IPS-20b (cell line): Measurements from ENCODE around the gene COL15A1.

Experiments used
- H3K27ac ChIP-seq: one replicate; pipeline ENCODE4 v1.5.1; 2013; ENCODE audit warnings: low read length
- H3K27me3 ChIP-seq: 2 replicates; pipeline ENCODE4 v1.6.1; 2013; ENCODE audit warnings: mild to moderate bottlenecking, low read length, inconsistent platforms; ENCODE audit not compliant: insufficient read depth
- H3K36me3 ChIP-seq: 2 replicates; pipeline ENCODE4 v1.6.1; 2013; ENCODE audit warnings: low read depth, mild to moderate bottlenecking, inconsistent platforms, low read length, moderate library complexity; ENCODE audit not compliant: insufficient read depth
- H3K4me1 ChIP-seq: 2 replicates; pipeline ENCODE4 v1.6.1; 2013; ENCODE audit warnings: mild to moderate bottlenecking, control low read depth, inconsistent platforms, low read length, moderate library complexity; ENCODE audit not compliant: insufficient read depth
- H3K4me3 ChIP-seq: 2 replicates; pipeline ENCODE4 v1.5.1; 2013; ENCODE audit warnings: mild to moderate bottlenecking, low read length, inconsistent platforms
- H3K9ac ChIP-seq: 2 replicates; pipeline ENCODE4 v1.6.1; 2013; ENCODE audit warnings: low read depth, mild to moderate bottlenecking, inconsistent platforms, low read length, moderate library complexity
- H3K9me3 ChIP-seq: 2 replicates; pipeline ENCODE4 v1.6.1; 2013; ENCODE audit warnings: mild to moderate bottlenecking, low read depth, low read length, inconsistent platforms; ENCODE audit not compliant: insufficient read depth

COL15A1 gene

DNA sequence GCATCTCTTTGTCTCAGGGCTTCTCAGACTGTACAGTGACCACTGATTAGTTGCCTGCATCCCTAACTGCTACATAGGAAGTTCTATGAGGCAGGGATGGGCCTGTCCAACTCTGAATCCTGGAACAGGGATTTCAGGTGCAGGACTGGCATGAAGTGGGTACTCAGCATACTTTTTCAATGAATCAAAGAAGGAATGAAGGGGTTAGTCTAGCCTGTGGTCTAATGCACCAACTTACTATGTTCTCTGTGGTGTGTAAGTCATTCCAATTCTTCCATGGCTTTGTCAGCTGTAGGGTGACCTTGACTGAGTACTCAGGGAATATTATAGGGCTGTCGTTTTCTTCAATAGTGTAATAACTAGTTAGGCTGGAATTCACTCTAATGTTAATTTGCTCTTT, 8.3 kb downstream of the COL15A1 start:
- no peaks in the 10 kb centered on the region for H3K4me1 ChIP-seq
- H3K9ac ChIP-seq: no peak overlapping the region
- H3K27ac ChIP-seq: no peak overlapping the region
- H3K4me3 ChIP-seq: no peak overlapping the region
- peaks cover 1% of the 10 kb centered on the region; the same call in 1 of the 2 replicates for H3K27me3 ChIP-seq
- H3K36me3 ChIP-seq: no peaks in the 10 kb centered on the region
- peaks cover 1% of the 10 kb centered on the region; the same call in 1 of the 2 replicates for H3K9me3 ChIP-seq

DNA sequence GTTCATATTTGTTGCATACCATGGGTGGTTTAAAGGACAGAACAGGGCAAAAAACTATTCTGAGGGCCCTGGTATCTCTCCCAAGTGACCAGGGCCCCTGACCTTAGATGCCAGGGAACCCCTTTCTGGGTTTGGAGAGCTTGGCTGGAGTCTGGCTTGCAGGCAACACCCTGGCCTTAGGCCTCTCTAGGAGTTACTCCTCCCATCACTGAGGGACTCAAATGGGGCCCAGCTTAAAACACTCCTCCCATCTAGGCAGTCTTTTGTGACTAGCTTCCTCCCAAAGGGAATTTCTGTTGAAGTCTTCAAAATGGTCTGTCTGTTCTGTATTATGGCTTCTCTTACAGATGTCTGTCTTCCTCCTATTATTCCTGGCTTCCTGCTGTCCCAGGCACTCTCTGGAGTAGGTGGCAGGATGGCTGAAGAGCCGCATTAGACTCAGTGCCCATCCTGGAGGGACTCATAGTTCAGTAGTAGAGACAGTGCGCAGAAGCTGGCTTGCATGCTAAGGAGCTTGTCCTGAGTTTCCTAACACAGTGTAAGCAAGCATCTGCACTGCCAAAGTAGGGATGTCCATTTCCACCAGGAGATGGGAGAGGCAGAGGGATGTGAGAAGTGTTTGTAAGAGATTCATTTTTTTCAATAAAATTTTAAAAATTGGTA, 10.0 kb downstream of the COL15A1 start:
- Histone ChIP-seq H3K4me3 (no peak overlapping the region), H3K27me3 (no peaks in the 10 kb centered on the region), H3K4me1 (no peaks in the 10 kb centered on the region), H3K27ac (no peak overlapping the region), H3K9ac (no peak overlapping the region), H3K9me3 (peaks cover 4% of the 10 kb centered on the region; the same call in 1 of the 2 replicates), H3K36me3 (no peaks in the 10 kb centered on the region)

DNA sequence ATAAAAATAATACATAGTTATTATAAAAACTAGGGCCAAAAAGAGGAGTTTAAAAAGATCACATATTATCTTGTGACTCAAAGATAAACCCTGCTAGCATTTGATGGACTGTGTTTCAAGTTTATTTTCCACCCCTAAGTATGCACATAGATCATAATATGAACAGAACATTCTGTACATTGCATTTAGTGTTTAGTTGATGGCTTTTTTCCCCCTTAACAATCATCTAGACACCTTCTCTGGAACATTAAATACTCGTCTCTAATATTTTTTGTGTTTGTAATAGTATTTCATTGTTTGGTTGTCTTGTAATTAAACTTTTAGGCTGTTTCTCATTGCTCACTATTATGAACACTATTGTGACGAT, 10.5 kb downstream of the COL15A1 start:
- Histone ChIP-seq H3K27ac (no peak overlapping the region), H3K27me3 (no peaks in the 10 kb centered on the region), H3K9me3 (peaks cover 4% of the 10 kb centered on the region; the same call in 1 of the 2 replicates), H3K36me3 (no peaks in the 10 kb centered on the region), H3K9ac (no peak overlapping the region), H3K4me1 (no peaks in the 10 kb centered on the region), H3K4me3 (no peak overlapping the region)

DNA sequence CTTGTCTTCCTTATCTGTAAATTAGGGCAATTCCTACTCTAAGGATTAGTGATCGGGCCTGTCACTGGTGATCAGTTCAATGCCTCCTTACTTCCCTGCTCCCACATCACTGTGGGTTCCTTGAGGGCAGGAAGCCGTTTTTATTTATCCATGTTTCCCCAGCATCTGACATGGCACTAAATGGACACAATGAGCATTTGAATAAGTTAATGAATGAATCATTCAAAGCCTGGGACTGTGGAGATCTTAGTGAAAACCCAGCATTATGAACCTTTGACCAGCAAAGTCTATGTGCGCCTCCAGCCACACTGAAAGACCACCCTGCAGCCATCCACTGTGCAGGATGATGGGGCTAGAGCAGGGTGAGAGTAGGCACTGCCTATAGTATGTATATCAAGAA, 11.6 kb downstream of the COL15A1 start:
- Histone ChIP-seq H3K4me3 (no peak overlapping the region), H3K4me1 (no peaks in the 10 kb centered on the region), H3K9me3 (peaks cover 4% of the 10 kb centered on the region; the same call in 1 of the 2 replicates), H3K27ac (no peak overlapping the region), H3K9ac (no peak overlapping the region), H3K36me3 (no peaks in the 10 kb centered on the region), H3K27me3 (no peaks in the 10 kb centered on the region)

DNA sequence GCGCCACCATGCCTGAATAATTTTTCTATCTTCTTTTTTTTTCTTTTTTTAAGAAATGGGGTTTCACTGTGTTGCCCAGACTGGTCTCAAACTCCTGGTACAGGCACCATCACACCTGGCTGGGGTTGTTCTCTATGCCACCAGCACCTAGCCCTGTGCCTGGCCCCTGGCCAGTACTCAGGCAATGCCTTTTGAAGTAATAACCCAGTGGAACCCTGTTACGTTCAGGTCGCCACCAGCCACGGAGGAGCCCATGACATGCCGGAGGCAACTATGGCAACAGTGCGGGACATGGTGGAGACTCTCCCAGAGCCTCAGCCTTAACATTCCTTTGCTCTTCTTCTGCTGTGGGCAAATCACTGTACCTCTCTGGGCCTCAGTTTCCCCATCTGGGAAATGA, 14.1 kb downstream of the COL15A1 start:
- no peaks in the 10 kb centered on the region for H3K36me3 ChIP-seq
- peaks cover 4% of the 10 kb centered on the region; the same call in 1 of the 2 replicates for H3K9me3 ChIP-seq
- no peak overlapping the region for H3K9ac ChIP-seq
- H3K4me3 ChIP-seq: no peak overlapping the region
- H3K4me1 ChIP-seq: peaks cover 8% of the 10 kb centered on the region
- no peaks in the 10 kb centered on the region for H3K27me3 ChIP-seq
- no peak overlapping the region for H3K27ac ChIP-seq

DNA sequence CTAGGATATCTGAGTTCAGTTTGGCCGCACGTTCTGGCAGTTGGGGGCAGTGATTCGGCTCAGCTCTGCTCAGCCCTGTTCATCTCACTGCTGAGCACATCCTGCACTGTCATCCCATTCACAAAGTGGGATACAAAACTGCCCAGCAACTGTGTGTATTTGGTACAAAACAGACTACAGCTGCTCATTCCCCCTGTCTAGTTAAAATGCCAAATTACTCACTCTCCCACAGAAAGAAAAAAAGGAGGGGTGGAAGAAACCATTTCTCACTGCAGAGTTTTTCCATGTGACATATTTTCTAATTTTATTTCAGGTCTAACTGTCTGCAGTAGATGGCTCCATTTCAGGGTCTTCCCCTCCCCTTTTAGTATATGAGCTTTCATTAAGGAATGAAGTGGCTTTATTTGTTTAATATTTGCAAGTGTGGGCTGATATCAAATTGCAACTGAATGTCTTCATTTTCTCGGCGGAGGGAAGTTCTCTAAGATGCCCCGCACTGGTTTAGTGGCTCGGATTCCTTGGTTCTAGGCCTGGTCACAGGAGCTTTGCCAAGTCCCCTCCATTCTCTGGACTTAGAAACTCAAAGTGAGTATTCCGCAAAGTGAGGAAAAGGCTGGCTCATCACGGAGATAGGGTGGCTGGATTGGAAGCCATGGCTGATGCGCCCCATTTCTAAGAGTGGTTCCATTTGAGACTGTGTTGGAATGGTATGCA, 14.7 kb downstream of the COL15A1 start:
- H3K9ac ChIP-seq: no peak overlapping the region
- H3K4me3 ChIP-seq: no peak overlapping the region
- peaks cover 8% of the 10 kb centered on the region for H3K4me1 ChIP-seq
- no peaks in the 10 kb centered on the region for H3K36me3 ChIP-seq
- H3K9me3 ChIP-seq: peaks cover 4% of the 10 kb centered on the region; the same call in 1 of the 2 replicates
- no peaks in the 10 kb centered on the region for H3K27me3 ChIP-seq
- H3K27ac ChIP-seq: no peak overlapping the region

DNA sequence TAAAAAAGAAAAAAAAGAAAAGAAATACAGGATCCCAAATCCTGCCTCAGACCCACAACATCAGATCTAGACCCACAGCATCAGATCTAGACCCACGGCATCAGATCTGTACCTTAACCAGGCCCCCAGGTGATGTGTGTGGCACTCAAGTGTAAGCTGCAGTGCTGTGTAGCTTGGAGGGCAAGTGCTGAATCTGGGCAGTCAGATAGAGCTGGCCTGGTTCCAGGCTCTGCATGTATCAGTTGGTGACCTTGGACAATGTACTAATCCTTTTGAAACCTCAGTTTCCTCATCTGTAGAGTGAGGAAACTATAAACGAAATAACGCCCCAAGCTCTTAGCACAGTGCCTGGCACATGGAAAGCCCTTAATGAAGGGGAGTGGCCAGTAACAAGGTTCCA, 16.7 kb downstream of the COL15A1 start:
- H3K9ac ChIP-seq: no peak overlapping the region
- no peaks in the 10 kb centered on the region for H3K36me3 ChIP-seq
- no peak overlapping the region for H3K27ac ChIP-seq
- no peak overlapping the region for H3K4me3 ChIP-seq
- H3K27me3 ChIP-seq: no peaks in the 10 kb centered on the region
- H3K4me1 ChIP-seq: peaks cover 8% of the 10 kb centered on the region
- peaks cover 4% of the 10 kb centered on the region; the same call in 1 of the 2 replicates for H3K9me3 ChIP-seq

DNA sequence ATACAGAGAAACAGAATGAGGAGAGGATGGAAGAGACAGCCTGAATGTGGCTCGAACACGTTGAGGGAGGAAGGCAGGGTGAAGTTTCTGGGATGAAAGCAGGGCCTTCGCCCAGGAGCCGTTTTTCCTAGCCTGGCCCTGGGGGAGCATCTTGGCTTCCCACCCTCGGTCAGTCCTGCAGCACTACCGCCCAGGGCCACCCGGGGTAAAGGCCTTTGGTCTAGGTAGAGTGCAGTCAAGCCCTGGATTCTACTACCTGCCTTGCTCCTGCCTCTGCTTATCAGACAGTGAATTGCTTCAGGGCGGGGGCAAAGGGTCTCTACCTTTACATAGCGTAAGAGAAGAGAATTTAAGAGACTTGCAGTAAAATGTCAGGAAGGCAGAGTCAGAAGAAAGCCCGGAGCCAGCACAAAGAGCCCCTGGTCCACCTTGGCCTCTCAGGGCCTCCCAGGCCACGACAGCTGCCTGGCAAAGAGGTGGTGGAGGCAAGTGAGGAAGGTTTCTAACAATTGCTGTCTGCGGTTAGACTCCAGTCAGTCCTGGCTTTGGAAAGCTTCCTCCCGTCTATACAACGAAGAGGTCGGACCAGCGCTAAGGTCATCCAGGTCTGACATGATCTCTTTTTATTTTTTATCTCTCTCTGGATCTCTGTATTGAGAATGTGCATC, 17.9 kb downstream of the COL15A1 start:
- H3K9me3 ChIP-seq: peaks cover 4% of the 10 kb centered on the region; the same call in 1 of the 2 replicates
- no peak overlapping the region for H3K9ac ChIP-seq
- H3K4me3 ChIP-seq: no peak overlapping the region
- H3K4me1 ChIP-seq: peaks cover 8% of the 10 kb centered on the region
- H3K36me3 ChIP-seq: no peaks in the 10 kb centered on the region
- no peak overlapping the region for H3K27ac ChIP-seq
- H3K27me3 ChIP-seq: no peaks in the 10 kb centered on the region; the same call in 1 of the 2 replicates

DNA sequence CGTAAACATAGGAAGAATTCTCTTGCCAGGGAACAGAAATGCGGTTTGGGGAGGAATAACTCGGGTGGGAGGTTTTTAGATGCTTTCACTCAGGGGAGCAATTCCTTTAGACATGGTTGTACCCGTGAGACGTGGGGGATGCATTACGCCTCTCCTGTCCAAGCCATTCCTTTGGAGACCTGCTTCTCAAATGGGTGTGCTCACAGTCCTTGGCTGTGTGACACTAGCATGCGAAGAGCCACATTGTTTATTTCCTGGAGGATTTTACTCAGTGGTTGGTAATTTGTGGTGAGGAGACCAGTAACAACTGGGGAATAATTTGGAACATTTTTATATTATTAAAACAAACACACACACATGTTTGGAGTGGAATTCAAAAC, 18.5 kb downstream of the COL15A1 start:
- H3K27me3 ChIP-seq: no peaks in the 10 kb centered on the region; the same call in 1 of the 2 replicates
- H3K36me3 ChIP-seq: no peaks in the 10 kb centered on the region
- H3K4me3 ChIP-seq: no peak overlapping the region
- peaks cover under 1% of the 10 kb centered on the region; the same call in 1 of the 2 replicates for H3K9me3 ChIP-seq
- H3K27ac ChIP-seq: no peak overlapping the region
- H3K4me1 ChIP-seq: peaks cover 8% of the 10 kb centered on the region
- H3K9ac ChIP-seq: no peak overlapping the region

DNA sequence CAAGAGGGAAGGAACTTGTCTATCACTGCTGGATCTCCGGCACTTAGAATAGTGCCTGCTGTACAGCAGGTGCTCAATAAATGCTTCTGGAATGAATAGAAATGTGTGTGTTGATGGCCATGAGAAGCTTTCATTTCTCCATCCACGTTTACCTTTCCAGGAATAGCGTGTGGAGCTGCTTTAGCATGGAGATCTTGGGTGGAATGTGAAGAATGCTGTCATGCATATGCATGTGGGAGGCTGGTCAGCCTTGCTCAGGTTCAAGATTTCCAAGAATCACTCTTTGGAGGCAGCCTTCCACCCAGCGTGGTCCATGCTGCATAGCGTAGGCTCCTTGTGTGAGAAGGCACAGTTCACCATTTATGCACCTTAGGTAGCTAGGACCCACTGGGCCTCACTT, 19.2 kb downstream of the COL15A1 start:
- Histone ChIP-seq H3K9ac (no peak overlapping the region), H3K27ac (no peak overlapping the region), H3K27me3 (no peaks in the 10 kb centered on the region; the same call in 1 of the 2 replicates), H3K36me3 (no peaks in the 10 kb centered on the region), H3K4me1 (peaks cover 8% of the 10 kb centered on the region), H3K9me3 (no peaks in the 10 kb centered on the region), H3K4me3 (no peak overlapping the region)

DNA sequence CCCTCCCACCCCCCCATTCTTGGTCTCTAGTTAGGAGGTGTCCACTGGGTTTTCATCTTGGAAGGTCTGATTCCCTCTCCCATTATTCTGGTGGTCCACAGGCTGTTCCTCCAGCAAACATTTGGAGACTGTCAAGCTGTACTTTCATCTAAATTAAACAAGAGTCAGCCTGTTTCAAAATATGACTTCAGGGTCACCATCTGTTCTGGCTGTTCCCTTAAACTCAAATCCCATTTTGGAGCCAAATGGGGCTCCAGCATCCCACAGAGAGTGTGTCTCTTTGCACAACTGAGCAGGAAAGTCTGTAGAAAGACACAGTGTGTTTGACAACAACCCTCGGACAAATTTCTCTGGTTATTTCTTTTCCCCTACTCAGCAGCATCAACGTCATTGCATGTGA, 20.5 kb downstream of the COL15A1 start:
- Histone ChIP-seq H3K4me1 (peaks cover 8% of the 10 kb centered on the region), H3K36me3 (no peaks in the 10 kb centered on the region), H3K4me3 (no peak overlapping the region), H3K9me3 (no peaks in the 10 kb centered on the region), H3K9ac (no peak overlapping the region), H3K27ac (no peak overlapping the region), H3K27me3 (no peaks in the 10 kb centered on the region; the same call in 1 of the 2 replicates)
